Stomach (tissue), 9 donors: ENCODE results near the gene RNU6-7. TPM values are rescaled to one million over a fixed set of nuclear protein-coding genes. Genes with fewer than 3 reads are reported as not detected.

Experiments
- DNase-seq, 2 donors: peaks; one replicate each; pipeline versions ENCODE4 v3.0.0 to v3.0.0-alpha.2; 2013 to 2019
- H3K27ac ChIP-seq, 5 donors: fragments of 200-600 bp in 4 of 5; sonication (generic) in 4 of 5; one replicate each; pipeline ENCODE4 v1.5.1; 2013 to 2019; ENCODE audit warnings: mild to moderate bottlenecking in 1 of 5, moderate library complexity in 1 of 5
- H3K27me3 ChIP-seq, 3 donors: fragments of 200-600 bp; sonication (generic); one replicate each; pipeline ENCODE4 v1.5.1; 2017 to 2019; ENCODE audit warnings: mixed run types in 1 of 3
- H3K36me3 ChIP-seq, 4 donors: fragments of 200-600 bp; sonication (generic); 1 replicate in 3 of 4; 2 replicates in 1 of 4; pipeline ENCODE4 v1.5.1; 2016 to 2019
- H3K4me1 ChIP-seq, 4 donors: fragments of 200-600 bp; sonication (generic); one replicate each; pipeline ENCODE4 v1.5.1; 2016 to 2019
- H3K4me3 ChIP-seq, 4 donors: fragments of 200-600 bp; sonication (generic) in 3 of 4; one replicate each; pipeline ENCODE4 v1.5.1; 2016 to 2019; ENCODE audit warnings: mild to moderate bottlenecking in 1 of 4
- H3K9me3 ChIP-seq, 4 donors: fragments of 200-600 bp; sonication (generic); one replicate each; pipeline ENCODE4 v1.5.1; 2016 to 2019
- EP300 ChIP-seq: sonication (generic); formaldehyde crosslinking; IDR thresholded peaks from one replicate; pipeline ENCODE4 v1.6.1; 2017; ENCODE audit warnings: antibody characterized with exemption
- POLR2A ChIP-seq, 4 donors: fragments of 450-650 bp; IDR thresholded peaks; one replicate each; pipeline ENCODE4 v1.6.1; 2016; ENCODE audit warnings: antibody characterized with exemption in 4 of 4, control low read depth in 2 of 4, mild to moderate bottlenecking in 1 of 4, moderate library complexity in 1 of 4
- POLR2AphosphoS5 ChIP-seq, 3 donors: sonication (generic); formaldehyde crosslinking; IDR thresholded peaks; one replicate each; pipeline ENCODE4 v1.6.1; 2016; ENCODE audit warnings: antibody characterized with exemption in 3 of 3
- WGBS, 5 donors: extraction: QIAGEN DNeasy Blood & Tissue Kit in 3 of 5; methylation state at CpG; one replicate each; pipeline versions ENCODE4 v1.1.5 to v1.1.7; 2013 to 2018; 5-methylcytosine and 5-hydroxymethylcytosine counted together
- intact Hi-C: fragments of 100-400 bp; cut with DNase I; formaldehyde crosslinking; loops from one replicate; pipeline ENCODE4 v1.15.1; 2023; ENCODE audit warnings: low total_unique reads
- polyA plus RNA-seq, 3 donors: library from polyadenylated mRNA; stranded (reverse); fragments of 200-250 nt; gene quantifications; one replicate each; pipeline ENCODE4 v1.2.3, GENCODE V29; 2013
- total RNA-seq, 5 donors: library from RNA; depleted of rRNA; stranded (reverse); fragments of >200 nt; gene quantifications; one replicate each; pipeline versions ENCODE4 v1.1.0 to v1.2.3, GENCODE V29; 2014 to 2016
- TF ChIP-seq, protein P1 (sequence below), 7 experiments: fragments of 450-650 bp in 4 of 7; fragments of 200-600 bp in 3 of 7; sonication (generic) in 3 of 7; IDR thresholded peaks; one replicate each; pipeline ENCODE4 v1.5.1; 2016 to 2019; ENCODE audit warnings: antibody characterized with exemption in 7 of 7, control low read depth in 2 of 7, mild to moderate bottlenecking in 1 of 7
- donor health status: healthy with polysubstance abuse.
- donor health status: Bipolar disorder and iron deficiency.
- donor health status: healthy.

RNU6-7 gene
- total and polyA plus RNA-seq, 8 donors, result not detected

- 1 to 4% (median 2%) methylated on average over 8 of the region's 8 CpGs for WGBS, 5 donors
- H3K36me3 ChIP-seq, result no peaks in the 10 kb centered on the region
- no peaks in the 10 kb centered on the region for H3K27me3 ChIP-seq
- peak overlapping the region; percentile 65 to 84 (median 74) for H3K4me3 ChIP-seq
- peak in 1 of 2 donors; percentile 55 for DNase-seq
- TF ChIP-seq, protein P1, sequence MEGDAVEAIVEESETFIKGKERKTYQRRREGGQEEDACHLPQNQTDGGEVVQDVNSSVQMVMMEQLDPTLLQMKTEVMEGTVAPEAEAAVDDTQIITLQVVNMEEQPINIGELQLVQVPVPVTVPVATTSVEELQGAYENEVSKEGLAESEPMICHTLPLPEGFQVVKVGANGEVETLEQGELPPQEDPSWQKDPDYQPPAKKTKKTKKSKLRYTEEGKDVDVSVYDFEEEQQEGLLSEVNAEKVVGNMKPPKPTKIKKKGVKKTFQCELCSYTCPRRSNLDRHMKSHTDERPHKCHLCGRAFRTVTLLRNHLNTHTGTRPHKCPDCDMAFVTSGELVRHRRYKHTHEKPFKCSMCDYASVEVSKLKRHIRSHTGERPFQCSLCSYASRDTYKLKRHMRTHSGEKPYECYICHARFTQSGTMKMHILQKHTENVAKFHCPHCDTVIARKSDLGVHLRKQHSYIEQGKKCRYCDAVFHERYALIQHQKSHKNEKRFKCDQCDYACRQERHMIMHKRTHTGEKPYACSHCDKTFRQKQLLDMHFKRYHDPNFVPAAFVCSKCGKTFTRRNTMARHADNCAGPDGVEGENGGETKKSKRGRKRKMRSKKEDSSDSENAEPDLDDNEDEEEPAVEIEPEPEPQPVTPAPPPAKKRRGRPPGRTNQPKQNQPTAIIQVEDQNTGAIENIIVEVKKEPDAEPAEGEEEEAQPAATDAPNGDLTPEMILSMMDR (IDR thresholded peaks at IDR 0.05), result no peak
- no peak for TF ChIP-seq EP300
- no peak for TF ChIP-seq POLR2A (IDR thresholded peaks at IDR 0.05)
- TF ChIP-seq POLR2AphosphoS5 (IDR thresholded peaks at IDR 0.05), result no peak
- H3K9me3 ChIP-seq, result no peaks in the 10 kb centered on the region
- intact Hi-C loops, result no loop called here
- H3K4me1 ChIP-seq, result peaks cover 9 to 44% (median 20%) of the 10 kb centered on the region in 4 donors
- peak overlapping the region; percentile 55 to 85 (median 81) for H3K27ac ChIP-seq
These were observed 699 bp downstream of the RNU6-7 start for GRCh38 chr14:32202491-32202997.

- Histone ChIP-seq H3K4me3 (peak within 1 kb of the TSS; percentile 65 to 84 (median 74)), H3K36me3 (no peaks in the 10 kb centered on the region), H3K27me3 (no peaks in the 10 kb centered on the region), H3K9me3 (no peaks in the 10 kb centered on the region), H3K27ac (peak within 1 kb of the TSS; percentile 76 to 85 (median 81)), H3K4me1 (peaks cover 9 to 44% (median 20%) of the 10 kb centered on the region in 4 donors)
- intact Hi-C loops, result no loop called here
- DNase-seq, result peak; percentile 86 to 97
- WGBS, 5 donors, result 0% methylated on average over 31 to 57 of the region's 57 CpGs
- TF ChIP-seq POLR2A (IDR thresholded peaks at IDR 0.05) (no peak), POLR2AphosphoS5 (IDR thresholded peaks at IDR 0.05) (peak; percentile 44 to 60 (median 48))
These were observed 1.4 kb downstream of the RNU6-7 start, which contains the start of gene RNU6-8 for GRCh38 chr14:32202998-32203882. TSS of gene RNU6-8 (minus strand) at chr14:32203269.

GRCh38 chr14:32203928-32204357, 2.1 kb downstream of the RNU6-7 start:
- Histone ChIP-seq H3K4me1 (peaks cover 9 to 44% (median 20%) of the 10 kb centered on the region in 4 donors), H3K27ac (peak overlapping the region; percentile 76 to 85 (median 81)), H3K36me3 (no peaks in the 10 kb centered on the region), H3K9me3 (no peaks in the 10 kb centered on the region), H3K4me3 (peak overlapping the region; percentile 65 to 84 (median 74)), H3K27me3 (no peaks in the 10 kb centered on the region)
- TF ChIP-seq, protein P1 (IDR thresholded peaks at IDR 0.05), result no peak
- TF ChIP-seq POLR2A (IDR thresholded peaks at IDR 0.05), result no peak
- no peak for TF ChIP-seq POLR2AphosphoS5 (IDR thresholded peaks at IDR 0.05)
- TF ChIP-seq EP300, result no peak
- peak in 1 of 2 donors; percentile 67 for DNase-seq
- intact Hi-C loops, result no loop called here
- WGBS, 5 donors, result 2 to 4% (median 3%) methylated on average over 14 of the region's 14 CpGs

DNA sequence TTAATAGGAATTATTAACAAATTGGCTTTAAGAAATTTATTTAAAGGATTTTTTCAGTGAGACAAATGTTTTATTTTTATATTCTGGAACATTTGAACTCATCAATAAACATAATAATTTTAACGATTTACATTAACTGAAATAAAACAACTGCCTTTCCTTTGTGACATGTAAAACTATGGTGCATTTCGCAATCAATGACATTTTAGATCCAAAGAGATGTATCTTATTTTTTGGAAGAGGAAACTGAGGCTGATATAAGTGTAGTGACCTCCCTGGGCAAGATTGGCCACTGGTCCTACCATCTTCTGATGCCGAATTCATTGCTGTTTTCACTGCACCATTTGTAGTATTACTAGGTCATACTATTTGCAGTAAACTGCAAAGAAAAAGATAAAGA, 3.7 kb downstream of the RNU6-7 start:
- intact Hi-C loops, result no loop called here
- H3K9me3 ChIP-seq, result no peaks in the 10 kb centered on the region
- no peak overlapping the region for H3K27ac ChIP-seq
- DNase-seq, result no peak
- H3K4me3 ChIP-seq, result no peak overlapping the region
- H3K27me3 ChIP-seq, result no peaks in the 10 kb centered on the region
- H3K4me1 ChIP-seq, result peaks cover 9 to 38% (median 20%) of the 10 kb centered on the region in 4 donors
- H3K36me3 ChIP-seq, result no peaks in the 10 kb centered on the region
- TF ChIP-seq POLR2A (IDR thresholded peaks at IDR 0.05), result no peak
- no peak for TF ChIP-seq POLR2AphosphoS5 (IDR thresholded peaks at IDR 0.05)
- TF ChIP-seq EP300, result no peak
- WGBS, 5 donors, result 91 to 95% (median 93%) methylated on average over 3 of the region's 3 CpGs

GRCh38 chr14:32205984-32206383, 4.1 kb downstream of the RNU6-7 start:
- intact Hi-C loops, result no loop called here
- 47 to 60% (median 54%) methylated on average over 4 of the region's 4 CpGs for WGBS, 5 donors
- no peaks in the 10 kb centered on the region for H3K9me3 ChIP-seq
- TF ChIP-seq EP300 (no peak), POLR2A (IDR thresholded peaks at IDR 0.05) (no peak), POLR2AphosphoS5 (IDR thresholded peaks at IDR 0.05) (no peak)
- TF ChIP-seq, protein P1 (IDR thresholded peaks at IDR 0.05), result no peak
- no peak for DNase-seq
- no peak overlapping the region for H3K4me3 ChIP-seq
- no peak overlapping the region for H3K27ac ChIP-seq
- no peaks in the 10 kb centered on the region for H3K36me3 ChIP-seq
- H3K27me3 ChIP-seq, result no peaks in the 10 kb centered on the region
- peaks cover 9 to 34% (median 19%) of the 10 kb centered on the region in 4 donors for H3K4me1 ChIP-seq
